Lower leg skin (tissue), 3 donors: ENCODE measurements around the gene ASPRV1.

Experiments used
- POLR2A ChIP-seq, 2 donors: fragments of 450-650 bp; IDR thresholded peaks; one replicate each; pipeline ENCODE4 v1.6.1; 2016 to 2017; ENCODE audit warnings: antibody characterized with exemption in 2 of 2, mild to moderate bottlenecking in 1 of 2, moderate library complexity in 1 of 2
- TF ChIP-seq, protein P1 (sequence below), 3 donors: fragments of 450-650 bp; IDR thresholded peaks; one replicate each; pipeline ENCODE4 v1.5.1; 2016; ENCODE audit warnings: antibody characterized with exemption in 3 of 3, mild to moderate bottlenecking in 3 of 3, moderate library complexity in 2 of 3

- TF ChIP-seq POLR2A (IDR thresholded peaks at IDR 0.05), result no peak
- TF ChIP-seq, protein P1, sequence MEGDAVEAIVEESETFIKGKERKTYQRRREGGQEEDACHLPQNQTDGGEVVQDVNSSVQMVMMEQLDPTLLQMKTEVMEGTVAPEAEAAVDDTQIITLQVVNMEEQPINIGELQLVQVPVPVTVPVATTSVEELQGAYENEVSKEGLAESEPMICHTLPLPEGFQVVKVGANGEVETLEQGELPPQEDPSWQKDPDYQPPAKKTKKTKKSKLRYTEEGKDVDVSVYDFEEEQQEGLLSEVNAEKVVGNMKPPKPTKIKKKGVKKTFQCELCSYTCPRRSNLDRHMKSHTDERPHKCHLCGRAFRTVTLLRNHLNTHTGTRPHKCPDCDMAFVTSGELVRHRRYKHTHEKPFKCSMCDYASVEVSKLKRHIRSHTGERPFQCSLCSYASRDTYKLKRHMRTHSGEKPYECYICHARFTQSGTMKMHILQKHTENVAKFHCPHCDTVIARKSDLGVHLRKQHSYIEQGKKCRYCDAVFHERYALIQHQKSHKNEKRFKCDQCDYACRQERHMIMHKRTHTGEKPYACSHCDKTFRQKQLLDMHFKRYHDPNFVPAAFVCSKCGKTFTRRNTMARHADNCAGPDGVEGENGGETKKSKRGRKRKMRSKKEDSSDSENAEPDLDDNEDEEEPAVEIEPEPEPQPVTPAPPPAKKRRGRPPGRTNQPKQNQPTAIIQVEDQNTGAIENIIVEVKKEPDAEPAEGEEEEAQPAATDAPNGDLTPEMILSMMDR (IDR thresholded peaks at IDR 0.05), result no peak
Measured at GRCh38 chr2:69975853-69976462, 14.5 kb upstream of the ASPRV1 start.
